HEK293 (cell line): ENCODE measurements around the gene PEX14.

ENCODE experiments used
- CTCF ChIA-PET: fragments of 350-600 bp; formaldehyde crosslinking; extraction: SDS; loops from one replicate; lab custom pipeline; 2021; ENCODE audit warnings: antibody characterized with exemption; lab: Yijun Ruan, JAX
- POLR2A ChIA-PET: fragments of 300-600 bp; formaldehyde crosslinking; extraction: SDS; loops from one replicate; lab custom pipeline; 2020; ENCODE audit warnings: antibody characterized with exemption, inconsistent platforms; lab: Yijun Ruan, JAX
- H3K27ac ChIP-seq: fragments of 200-500 bp; sonication (Bioruptor generic); 2 replicates; pipeline ENCODE4 v1.5.1; 2014; ENCODE audit warnings: low read depth, low read length, control low read depth, inconsistent platforms; ENCODE audit errors: extremely low read depth
- H3K36me3 ChIP-seq, 2 experiments: fragments of 200-500 bp in 1 of 2; sonication (Bioruptor generic) in 1 of 2; 1 replicate in 1 of 2; 2 replicates in 1 of 2; pipeline ENCODE4 v1.5.1; 2014 to 2017; ENCODE audit warnings: inconsistent platforms in 2 of 2, low read length in 2 of 2; ENCODE audit not compliant: control insufficient read depth in 2 of 2, insufficient read depth in 1 of 2
- H3K4me1 ChIP-seq: fragments of 200-500 bp; sonication (Bioruptor generic); 2 replicates; pipeline ENCODE4 v1.5.1; 2014; ENCODE audit warnings: mild to moderate bottlenecking, low read length, inconsistent platforms; ENCODE audit not compliant: control insufficient read depth, insufficient read depth
- H3K4me3 ChIP-seq: 2 replicates; pipeline ENCODE4 v1.5.1; 2011; ENCODE audit warnings: low read depth, mild to moderate bottlenecking, control low read depth, low read length, moderate library complexity
- H3K9me3 ChIP-seq: fragments of 200-500 bp; sonication (Bioruptor generic); 2 replicates; pipeline ENCODE4 v1.5.1; 2014; ENCODE audit warnings: low read depth, low read length, inconsistent platforms; ENCODE audit not compliant: control insufficient read depth, insufficient read depth
- EGR2 ChIP-seq: fragments of 450-650 bp; formaldehyde crosslinking; IDR thresholded peaks from 2 replicates; pipeline ENCODE4 v1.5.1; 2016; ENCODE audit warnings: low read depth, missing biosample characterization, missing genetic modification characterization
- FEZF1 ChIP-seq: fragments of 450-650 bp; formaldehyde crosslinking; IDR thresholded peaks from 2 replicates; pipeline ENCODE4 v1.5.1; 2016; ENCODE audit warnings: missing biosample characterization, missing genetic modification characterization
- GLIS1 ChIP-seq: fragments of 450-650 bp; formaldehyde crosslinking; IDR thresholded peaks from 2 replicates; pipeline ENCODE4 v1.5.1; 2016; ENCODE audit warnings: missing biosample characterization, missing genetic modification characterization
- KLF1 ChIP-seq: fragments of 450-650 bp; formaldehyde crosslinking; IDR thresholded peaks from 2 replicates; pipeline ENCODE4 v1.5.1; 2016; ENCODE audit warnings: missing biosample characterization, missing genetic modification characterization
- ZBTB10 ChIP-seq: fragments of 450-650 bp; formaldehyde crosslinking; IDR thresholded peaks from 2 replicates; pipeline ENCODE4 v1.5.1; 2016; ENCODE audit warnings: missing biosample characterization, missing genetic modification characterization
- ZBTB48 ChIP-seq: fragments of 450-650 bp; formaldehyde crosslinking; IDR thresholded peaks from 2 replicates; pipeline ENCODE4 v1.5.1; 2016; ENCODE audit warnings: missing biosample characterization, missing genetic modification characterization
- ZFHX2 ChIP-seq: fragments of 450-650 bp; formaldehyde crosslinking; conservative IDR thresholded peaks from 2 replicates; pipeline ENCODE4 v1.5.1; 2016; ENCODE audit warnings: missing biosample characterization, missing genetic modification characterization
- ZNF157 ChIP-seq: fragments of 450-650 bp; formaldehyde crosslinking; IDR thresholded peaks from 2 replicates; pipeline ENCODE4 v1.5.1; 2016; ENCODE audit warnings: missing biosample characterization, missing genetic modification characterization
- ZNF19 ChIP-seq: fragments of 450-650 bp; formaldehyde crosslinking; IDR thresholded peaks from 2 replicates; pipeline ENCODE4; 2016; ENCODE audit warnings: missing biosample characterization, missing genetic modification characterization, low read depth
- ZNF202 ChIP-seq: fragments of 450-650 bp; formaldehyde crosslinking; IDR thresholded peaks from 2 replicates; pipeline ENCODE4 v1.5.1; 2016; ENCODE audit warnings: missing biosample characterization, missing genetic modification characterization, borderline replicate concordance
- ZNF221 ChIP-seq: fragments of 450-650 bp; formaldehyde crosslinking; IDR thresholded peaks from 2 replicates; pipeline ENCODE4 v1.5.1; 2017; ENCODE audit warnings: missing biosample characterization, missing genetic modification characterization, borderline replicate concordance
- ZNF311 ChIP-seq: fragments of 450-650 bp; formaldehyde crosslinking; IDR thresholded peaks from 2 replicates; pipeline ENCODE4 v1.5.1; 2017; ENCODE audit warnings: missing biosample characterization, missing genetic modification characterization, borderline replicate concordance
- ZNF513 ChIP-seq: fragments of 450-650 bp; IDR thresholded peaks from 2 replicates; pipeline ENCODE4 v1.5.1; 2018; ENCODE audit warnings: missing biosample characterization, missing genetic modification characterization
- ZNF560 ChIP-seq: fragments of 450-650 bp; formaldehyde crosslinking; IDR thresholded peaks from 2 replicates; pipeline ENCODE4 v1.5.1; 2017; ENCODE audit warnings: missing biosample characterization, missing genetic modification characterization, borderline replicate concordance
- ZNF610 ChIP-seq: fragments of 450-650 bp; formaldehyde crosslinking; IDR thresholded peaks from 2 replicates; pipeline ENCODE4 v1.5.1; 2016; ENCODE audit warnings: missing biosample characterization, missing genetic modification characterization, borderline replicate concordance
- ZNF624 ChIP-seq: fragments of 450-650 bp; formaldehyde crosslinking; IDR thresholded peaks from 2 replicates; pipeline ENCODE4 v1.5.1; 2017; ENCODE audit warnings: missing biosample characterization, missing genetic modification characterization
- ZNF747 ChIP-seq: fragments of 450-650 bp; formaldehyde crosslinking; IDR thresholded peaks from 2 replicates; pipeline ENCODE4 v1.5.1; 2016; ENCODE audit warnings: missing biosample characterization, missing genetic modification characterization
- ZNF843 ChIP-seq: fragments of 450-650 bp; formaldehyde crosslinking; IDR thresholded peaks from 2 replicates; pipeline ENCODE4 v1.5.1; 2016; ENCODE audit warnings: missing biosample characterization, missing genetic modification characterization
- TF ChIP-seq, protein P1 (sequence below): fragments of 450-650 bp; formaldehyde crosslinking; IDR thresholded peaks from 2 replicates; pipeline ENCODE4 v1.5.1; 2016; ENCODE audit warnings: missing biosample characterization, missing genetic modification characterization
- TF ChIP-seq, protein P2 (sequence below): fragments of 450-650 bp; formaldehyde crosslinking; IDR thresholded peaks from 2 replicates; pipeline ENCODE4 v1.5.1; 2017; ENCODE audit warnings: missing biosample characterization, missing genetic modification characterization

PEX14 gene

GRCh38 chr1:10665930-10666850 is 191.4 kb downstream of the PEX14 start:
- ChIA-PET CTCF (no interaction called here), POLR2A (no interaction called here)
- no peak overlapping the region for H3K4me3 ChIP-seq
- peaks cover 0 to 5% of the 10 kb centered on the region in 2 experiments; a peak in 1 of 3 replicates for H3K36me3 ChIP-seq
- TF ChIP-seq ZNF843 (no peak), FEZF1 (tag by site-specific recombination) (no peak), ZNF157 (tag by site-specific recombination) (no peak), ZNF19 (tag by site-specific recombination) (no peak), ZBTB48 (tag by site-specific recombination) (no peak), ZNF560 (tag by site-specific recombination) (no peak), ZNF624 (tag by site-specific recombination) (no peak), ZNF513 (no peak)
- TF ChIP-seq, protein P1, sequence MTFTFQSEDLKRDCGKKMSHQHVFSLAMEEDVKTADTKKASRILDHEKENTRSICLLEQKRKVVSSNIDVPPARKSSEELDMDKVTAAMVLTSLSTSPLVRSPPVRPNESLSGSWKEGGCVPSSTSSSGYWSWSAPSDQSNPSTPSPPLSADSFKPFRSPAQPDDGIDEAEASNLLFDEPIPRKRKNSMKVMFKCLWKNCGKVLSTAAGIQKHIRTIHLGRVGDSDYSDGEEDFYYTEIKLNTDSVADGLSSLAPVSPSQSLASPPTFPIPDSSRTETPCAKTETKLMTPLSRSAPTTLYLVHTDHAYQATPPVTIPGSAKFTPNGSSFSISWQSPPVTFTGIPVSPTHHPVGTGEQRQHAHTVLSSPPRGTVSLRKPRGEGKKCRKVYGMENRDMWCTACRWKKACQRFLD: no peak
- H3K9me3 ChIP-seq: no peaks in the 10 kb centered on the region
- no peaks in the 10 kb centered on the region for H3K4me1 ChIP-seq
- H3K27ac ChIP-seq: no peak overlapping the region

GRCh38 chr1:10667861-10668761 is 193.4 kb downstream of the PEX14 start:
- CTCF ChIA-PET: interaction anchor here (0.6 kb wide), 1 partner anchor 137 kb away, joined by 3 read pairs; no protein-coding TSS in a partner anchor
- peaks cover 0 to 5% of the 10 kb centered on the region in 2 experiments; a peak in 1 of 3 replicates for H3K36me3 ChIP-seq
- H3K27ac ChIP-seq: no peak overlapping the region
- H3K4me3 ChIP-seq: no peak overlapping the region
- H3K9me3 ChIP-seq: no peaks in the 10 kb centered on the region
- POLR2A ChIA-PET: interaction anchor here (0.6 kb wide), 1 partner anchor 22 kb away, joined by 4 read pairs; no protein-coding TSS in a partner anchor
- H3K4me1 ChIP-seq: 0 out of 2 replicates have a peak, but pooled peaks cover 4% of the 10 kb centered on the region
- TF ChIP-seq ZNF221 (tag by site-specific recombination) (no peak), ZNF747 (tag by site-specific recombination) (no peak), GLIS1 (tag by site-specific recombination) (peak; percentile 29), ZNF610 (tag by site-specific recombination) (no peak), ZFHX2 (peak; percentile 91), ZNF843 (no peak), KLF1 (no peak), ZNF202 (no peak), ZBTB10 (tag by site-specific recombination) (no peak), EGR2 (peak; percentile 87), ZNF311 (no peak)
- TF ChIP-seq, protein P2, sequence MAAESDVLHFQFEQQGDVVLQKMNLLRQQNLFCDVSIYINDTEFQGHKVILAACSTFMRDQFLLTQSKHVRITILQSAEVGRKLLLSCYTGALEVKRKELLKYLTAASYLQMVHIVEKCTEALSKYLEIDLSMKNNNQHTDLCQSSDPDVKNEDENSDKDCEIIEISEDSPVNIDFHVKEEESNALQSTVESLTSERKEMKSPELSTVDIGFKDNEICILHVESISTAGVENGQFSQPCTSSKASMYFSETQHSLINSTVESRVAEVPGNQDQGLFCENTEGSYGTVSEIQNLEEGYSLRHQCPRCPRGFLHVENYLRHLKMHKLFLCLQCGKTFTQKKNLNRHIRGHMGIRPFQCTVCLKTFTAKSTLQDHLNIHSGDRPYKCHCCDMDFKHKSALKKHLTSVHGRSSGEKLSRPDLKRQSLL: no peak
